Heart left ventricle (tissue), 16 donors: ENCODE results near the gene CENPH. TPM values are rescaled to one million over a fixed set of nuclear protein-coding genes. Genes with fewer than 3 reads are reported as not detected.
A peak's percentile ranks its signal among the peaks of the same experiment; 100 is the strongest.
"Not testable (repeated sequence)": the region's sequence is repeated elsewhere in the genome, so short reads cannot be mapped to it uniquely, and the experiment has no call there.

Experiments used
- ATAC-seq, 4 donors: fragments of 200-7000 bp; cut with Tn5 transposase; one replicate each; pipeline ENCODE4 v1.9.1; 2020 to 2022; ENCODE audit warnings: moderate library complexity in 4 of 4, mild to moderate bottlenecking in 3 of 4, moderate number of reproducible peaks in 1 of 4
- DNase-seq, 5 donors: peaks; one replicate each; pipeline ENCODE4 v3.0.0-alpha.2; 2020
- H3K27ac ChIP-seq, 12 donors: fragments of 200-600 bp; sonication (generic) in 4 of 12; one replicate each; pipeline versions ENCODE4 v1.5.0 to v1.8.0; 2016 to 2022; ENCODE audit warnings: mild to moderate bottlenecking in 2 of 12
- H3K27me3 ChIP-seq, 9 donors: fragments of 200-600 bp; sonication (generic) in 2 of 9; one replicate each; pipeline versions ENCODE4 v1.5.1 to v1.8.0; 2016 to 2022; ENCODE audit warnings: mild to moderate bottlenecking in 3 of 9
- H3K36me3 ChIP-seq, 9 donors: fragments of 200-600 bp; sonication (generic) in 2 of 9; one replicate each; pipeline versions ENCODE4 v1.5.0 to v1.8.0; 2018 to 2022; ENCODE audit warnings: mild to moderate bottlenecking in 2 of 9
- H3K4me1 ChIP-seq, 12 donors: fragments of 200-600 bp; sonication (generic) in 4 of 12; one replicate each; pipeline versions ENCODE4 v1.5.0 to v1.8.0; 2016 to 2022; ENCODE audit warnings: mild to moderate bottlenecking in 3 of 12
- H3K4me3 ChIP-seq, 12 donors: fragments of 200-600 bp; sonication (generic) in 4 of 12; one replicate each; pipeline versions ENCODE4 v1.5.0 to v1.8.0; 2017 to 2022; ENCODE audit warnings: mild to moderate bottlenecking in 9 of 12, moderate library complexity in 4 of 12
- H3K9me3 ChIP-seq, 12 donors: fragments of 200-600 bp; sonication (generic) in 4 of 12; one replicate each; pipeline versions ENCODE4 v1.5.0 to v1.8.0; 2016 to 2022; ENCODE audit warnings: mild to moderate bottlenecking in 1 of 12
- CTCF ChIP-seq, 12 donors: fragments of 200-600 bp; sonication (generic) in 4 of 12; IDR thresholded peaks; one replicate each; pipeline versions ENCODE4 v1.5.0 to v1.8.0; 2018 to 2022; ENCODE audit warnings: antibody characterized with exemption in 12 of 12, mild to moderate bottlenecking in 5 of 12
- POLR2A ChIP-seq, 2 donors: fragments of 450-650 bp; IDR thresholded peaks; one replicate each; pipeline ENCODE4 v1.6.1; 2017; ENCODE audit warnings: antibody characterized with exemption in 2 of 2, mild to moderate bottlenecking in 2 of 2, moderate library complexity in 2 of 2
- WGBS, 4 donors: extraction: QIAGEN DNeasy Blood & Tissue Kit in 2 of 4; methylation state at CpG; one replicate each; pipeline versions ENCODE4 v1.1.5 to v1.1.7; 2013 to 2018; 5-methylcytosine and 5-hydroxymethylcytosine counted together
- intact Hi-C, 10 donors: fragments of 100-400 bp; cut with DNase I; formaldehyde crosslinking; loops; one replicate each; pipeline versions ENCODE4 v1.11.1 to v1.14.2; 2022
- polyA plus RNA-seq, 2 donors: library from polyadenylated mRNA; stranded (reverse); fragments of 200-250 nt; gene quantifications; one replicate each; pipeline ENCODE4 v1.2.3, GENCODE V29; 2013
- total RNA-seq, 9 donors: library from RNA; depleted of rRNA in 2 of 9; stranded (reverse); fragments of >200 nt in 2 of 9; fragmentation: NEBNext Ultra II Directional in 3 of 9; extraction: Animal tissue kit (Norgen Biotek cat#: 25700) in 3 of 9; gene quantifications; one replicate each; pipeline versions ENCODE4 v1.1.0 to v1.2.4, GENCODE V29; 2016 to 2023
- donor health status: ischemic (EF 13 %, LVEDD 7.1; RV severe dilation, severe dysfunction).
- donor health status: healthy with polysubstance abuse.
- donor health status: DM: no; HTN: yes; CAD: no.
- donor health status: DM: no; HTN: no; CAD: no.
- donor health status: ischemic (EF 25% LVEDD 6.9; RV normal size, moderate dysfunction).
- donor health status: ischemic (EF 25% LVEDD 5.7; RV mildly dilated, moderate dysfunction).
- donor health status: healthy.
- donor health status: DM: yes; HTN: yes; CAD: no.
- donor health status: ischemic (EF 35%, LVEDD 5.7; RV mildly dilated, moderate dysfunction).
- donor health status: nonischemic (EF 11% LVEDD 7.7; RV severe dilation, severe dysfunction).
- donor health status: DM: yes; HTN: yes; CAD: no.
- donor health status: PGD.
- donor health status: ischemic (EF 29% LVEDD 5.4; RV normal size, mild dysfunction).
- donor health status: nonischemic (EF 23%, LVEDD 6.1; RV moderate dilation, normal function).

CENPH gene
- total and polyA plus RNA-seq, 11 donors: 1.1 to 6.9 (median 2.7) TPM

GRCh38 chr5:69217151-69217511 is 27.7 kb downstream of the CENPH start:
- no peak for TF ChIP-seq POLR2A (IDR thresholded peaks at IDR 0.05)
- no peak for TF ChIP-seq CTCF (IDR thresholded peaks at IDR 0.05)
- Histone ChIP-seq H3K9me3 (no peaks in the 10 kb centered on the region), H3K27ac (peak overlapping the region in 8 of 12 donors; percentile 9 to 99 (median 98)), H3K36me3 (peaks cover 0 to 2% (median 0%) of the 10 kb centered on the region in 9 donors), H3K4me1 (peaks cover 0 to 26% (median 10%) of the 10 kb centered on the region in 12 donors), H3K27me3 (no peaks in the 10 kb centered on the region), H3K4me3 (peak overlapping the region; percentile 58 to 100 (median 94))
- WGBS, 4 donors: 55 to 59% (median 57%) methylated on average over 6 of the region's 6 CpGs
- intact Hi-C loops: loop anchor here in 4 of 10 donors (1.0 to 10.0 kb wide), 6 partner anchors 17 to 125 kb away; partner anchors contain the start of genes CCNB1 (in 2 of the 4), SLC30A5 (in 2 of the 4), CCDC125 (in 1 of the 4) and CDK7 (in 1 of the 4)
- DNase-seq (no peak), ATAC-seq (no peak)

DNA sequence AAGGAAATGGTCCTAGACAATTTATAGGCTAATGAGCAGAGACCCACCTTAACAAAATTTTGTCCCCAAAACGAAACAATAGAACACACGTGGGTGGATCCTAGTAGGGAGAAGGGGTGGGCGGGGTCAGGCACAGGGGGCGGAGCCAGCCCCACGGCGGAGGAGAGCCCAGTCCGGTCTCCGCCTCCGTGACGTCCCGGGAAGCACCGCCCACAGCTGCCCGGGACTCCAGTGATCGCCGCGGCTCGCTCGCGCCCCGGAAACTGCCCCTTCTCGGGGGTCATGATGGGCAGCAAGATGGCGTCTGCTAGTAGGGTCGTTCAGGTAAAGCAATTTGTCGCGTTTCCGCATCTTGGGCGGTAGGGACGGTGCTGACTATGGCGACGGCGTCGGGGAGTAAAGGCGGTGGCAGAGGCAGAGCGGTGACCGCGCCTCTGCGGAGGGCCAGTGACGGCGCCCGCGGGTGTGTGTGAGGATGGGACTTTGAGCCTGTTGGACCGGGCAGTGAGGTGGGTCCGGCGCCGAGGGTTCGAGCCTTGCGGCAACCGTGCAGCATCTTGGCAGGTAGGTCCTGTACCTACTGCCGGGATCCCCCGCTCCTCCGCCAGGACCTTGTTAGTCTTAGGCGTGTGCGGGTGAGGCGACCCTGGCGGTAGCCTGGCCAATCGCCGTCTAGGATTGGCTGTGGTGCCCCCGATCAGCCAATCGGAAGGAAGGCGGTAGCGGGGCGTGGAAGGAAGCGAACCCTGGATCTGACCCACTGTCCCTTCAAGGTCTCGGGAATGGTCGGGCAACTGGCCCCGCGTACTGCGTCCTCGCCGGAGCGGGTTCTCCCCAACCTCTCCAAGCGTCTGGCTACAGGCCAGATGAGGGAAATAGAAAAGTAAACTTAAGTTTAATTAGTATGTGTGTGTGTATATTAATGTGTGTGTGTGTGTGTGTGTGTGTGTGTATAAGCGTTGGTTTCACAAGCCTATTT is 28.5 kb downstream of the CENPH start:
- peak; percentile 98 to 99 (median 98) for DNase-seq
- TF ChIP-seq POLR2A (IDR thresholded peaks at IDR 0.05): peak; percentile 88
- peak in 10 of 12 donors; percentile 8 to 47 (median 32) for TF ChIP-seq CTCF (IDR thresholded peaks at IDR 0.05)
- intact Hi-C loops: loop anchor here in 6 of 10 donors (1.0 to 10.0 kb wide), 7 partner anchors 16 to 126 kb away; partner anchors contain the start of genes CDK7 (in 4 of the 6), CCNB1 (in 2 of the 6), SLC30A5 (in 2 of the 6) and CCDC125 (in 1 of the 6)
- H3K4me1 ChIP-seq: peaks cover 0 to 32% (median 12%) of the 10 kb centered on the region in 12 donors
- no peaks in the 10 kb centered on the region for H3K9me3 ChIP-seq
- peak overlapping the region; percentile 58 to 100 (median 94) for H3K4me3 ChIP-seq
- WGBS, 4 donors: 0% methylated on average over 64 to 73 of the region's 73 CpGs
- H3K36me3 ChIP-seq: peaks cover 0 to 5% (median 0%) of the 10 kb centered on the region in 9 donors
- H3K27ac ChIP-seq: peak overlapping the region; percentile 93 to 99 (median 98)
- peak; percentile 98 to 99 (median 98) for ATAC-seq
- no peaks in the 10 kb centered on the region for H3K27me3 ChIP-seq

DNA sequence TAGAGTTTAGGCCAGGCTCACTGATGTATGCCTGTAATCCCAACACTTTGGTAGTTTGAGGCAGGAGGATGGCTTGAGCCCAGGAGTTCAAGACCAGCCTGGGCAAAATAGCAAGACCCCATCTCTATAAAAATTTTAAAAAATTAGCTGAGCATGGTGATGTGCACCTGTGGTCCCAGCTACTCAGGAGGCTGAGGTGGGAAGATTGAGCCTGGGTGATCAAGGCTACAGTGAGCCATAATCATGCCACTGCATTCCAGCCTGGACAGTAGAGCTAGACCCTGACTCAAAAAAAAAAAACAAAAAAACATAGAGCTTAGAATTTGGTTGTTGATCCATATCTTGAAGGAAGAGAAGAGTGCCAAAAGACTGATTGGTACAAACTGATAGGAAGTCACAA is 30.6 kb downstream of the CENPH start:
- no peak for ATAC-seq
- H3K4me3 ChIP-seq: no peak overlapping the region
- peaks cover 0 to 32% (median 12%) of the 10 kb centered on the region in 12 donors for H3K4me1 ChIP-seq
- TF ChIP-seq CTCF (IDR thresholded peaks at IDR 0.05): no peak
- TF ChIP-seq POLR2A (IDR thresholded peaks at IDR 0.05): no peak
- no peaks in the 10 kb centered on the region for H3K9me3 ChIP-seq
- intact Hi-C loops: loop anchor here in 5 of 10 donors (2.0 to 10.0 kb wide), 5 partner anchors 15 to 128 kb away; partner anchors contain the start of genes CCNB1 (in 2 of the 5), CDK7 (in 2 of the 5), SLC30A5 (in 2 of the 5) and CCDC125 (in 1 of the 5)
- peaks cover 0 to 10% (median 5%) of the 10 kb centered on the region in 9 donors for H3K36me3 ChIP-seq
- peak overlapping the region in 3 of 12 donors; percentile 14 to 99 (median 97) for H3K27ac ChIP-seq
- no peak for DNase-seq
- H3K27me3 ChIP-seq: no peaks in the 10 kb centered on the region

DNA sequence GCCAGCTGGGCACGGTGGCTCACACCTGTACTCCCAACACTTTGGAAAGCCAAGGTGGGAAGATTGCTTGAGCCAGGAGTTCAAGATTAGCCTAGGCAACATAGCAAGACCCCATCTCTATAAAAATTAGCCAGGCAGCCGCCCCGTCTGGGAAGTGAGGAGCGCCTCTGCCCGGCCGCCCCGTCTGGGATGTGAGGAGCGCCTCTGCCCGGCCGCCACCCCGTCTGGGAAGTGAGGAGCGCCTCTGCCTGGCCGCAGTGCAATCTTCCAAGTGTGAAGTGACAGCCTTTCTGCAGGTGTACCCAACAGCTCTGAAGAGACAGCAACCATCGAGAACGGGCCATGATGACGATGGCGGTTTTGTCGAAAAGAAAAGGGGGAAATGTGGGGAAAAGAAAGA is 31.0 kb downstream of the CENPH start:
- ATAC-seq, DNase-seq, H3K9me3 ChIP-seq, intact Hi-C loops, H3K27me3 ChIP-seq, H3K4me3 ChIP-seq: not testable (repeated sequence)
- H3K4me1 ChIP-seq: peaks cover 0 to 32% (median 12%) of the 10 kb centered on the region in 12 donors
- peaks cover 0 to 11% (median 6%) of the 10 kb centered on the region in 9 donors for H3K36me3 ChIP-seq
- H3K27ac ChIP-seq: peak overlapping the region in 1 of 12 donors; percentile 99
- WGBS, 4 donors: 90 to 96% (median 92%) methylated on average over 18 of the region's 18 CpGs

DNA sequence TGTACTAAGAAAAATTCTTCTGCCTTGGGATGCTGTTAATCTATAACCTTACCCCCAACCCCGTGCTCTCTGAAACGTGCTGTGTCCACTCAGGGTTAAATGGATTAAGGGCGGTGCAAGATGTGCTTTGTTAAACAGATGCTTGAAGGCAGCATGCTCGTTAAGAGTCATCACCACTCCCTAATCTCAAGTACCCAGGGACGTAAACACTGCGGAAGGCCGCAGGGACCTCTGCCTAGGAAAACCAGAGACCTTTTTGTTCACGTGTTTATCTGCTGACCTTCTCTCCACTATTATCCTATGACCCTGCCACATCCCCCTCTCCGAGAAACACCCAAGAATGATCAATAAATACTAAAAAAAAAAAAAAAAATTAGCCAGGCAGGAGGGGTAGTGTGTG is 31.4 kb downstream of the CENPH start:
- DNase-seq, ATAC-seq, H3K27me3 ChIP-seq, H3K9me3 ChIP-seq, H3K4me3 ChIP-seq, intact Hi-C loops: not testable (repeated sequence)
- Histone ChIP-seq H3K4me1 (peaks cover 0 to 32% (median 12%) of the 10 kb centered on the region in 12 donors), H3K36me3 (peaks cover 0 to 16% (median 7%) of the 10 kb centered on the region in 9 donors), H3K27ac (peak overlapping the region in 7 of 12 donors; percentile 6 to 43 (median 16))
- 44 to 62% (median 56%) methylated on average over 5 to 9 of the region's 9 CpGs for WGBS, 4 donors
